ENCODE results near the gene TSC22D3. TPM values are rescaled to one million over a fixed set of nuclear protein-coding genes. Genes with fewer than 3 reads are reported as not detected.
"Not testable (repeated sequence)": the region's sequence is repeated elsewhere in the genome, so short reads cannot be mapped to it uniquely, and the experiment has no call there.

The TSC22D3 gene
- total RNA-seq, 1 donor from 2014 or later = 39.6 TPM

DNA sequence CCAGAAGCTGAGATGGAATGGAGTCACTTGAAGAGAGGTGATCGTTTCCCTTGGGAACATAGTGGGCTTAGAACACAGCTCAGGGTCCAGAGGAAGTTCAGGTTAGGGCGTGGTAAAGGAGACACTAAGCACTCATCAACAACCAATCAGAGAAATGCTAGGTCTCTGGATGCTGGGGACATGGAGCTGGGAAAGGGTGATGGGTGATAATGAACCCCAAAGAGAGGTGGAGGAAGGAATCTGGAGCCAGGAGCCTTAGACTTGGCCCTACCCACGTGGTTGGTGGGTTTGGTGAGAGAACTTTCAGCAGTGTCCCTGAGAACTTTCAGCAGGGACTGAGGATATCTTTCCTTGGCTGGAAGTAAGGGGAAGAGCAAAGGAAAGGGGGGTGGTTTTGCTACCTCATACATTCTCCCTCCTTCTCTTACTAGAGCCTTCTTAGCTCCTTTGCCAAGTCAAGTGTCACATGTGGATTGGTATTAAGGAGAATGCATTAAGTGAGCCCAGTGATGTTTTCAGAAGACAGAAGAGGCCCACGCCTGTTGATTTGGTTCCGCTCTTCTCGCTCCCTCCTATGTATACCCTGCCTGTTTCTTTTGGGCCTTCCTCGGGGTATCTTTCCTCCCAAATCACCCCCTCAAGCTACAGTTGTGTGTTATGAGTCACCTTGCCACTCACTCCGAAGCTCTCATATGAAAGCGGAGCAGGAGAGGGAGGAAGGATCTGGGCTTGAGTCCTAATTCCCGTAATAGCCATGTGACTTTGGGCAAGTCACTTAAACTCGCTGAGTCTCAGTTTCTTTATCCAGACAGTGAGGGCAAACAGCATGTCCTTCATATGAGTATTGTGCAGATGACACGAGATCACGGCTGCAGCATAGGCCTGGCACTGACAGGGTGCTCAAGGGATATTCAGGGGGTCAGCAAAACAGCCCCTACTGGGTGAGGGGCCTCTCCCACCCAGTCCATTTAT lies 63.1 kb downstream of the TSC22D3 start:
- no peak for DNase-seq

GRCh38 chrX:107711521-107712181 lies 63.9 kb downstream of the TSC22D3 start:
- DNase-seq = no peak

GRCh38 chrX:107710617-107711391 lies 64.8 kb downstream of the TSC22D3 start:
- DNase-seq = peak; percentile 7

DNA sequence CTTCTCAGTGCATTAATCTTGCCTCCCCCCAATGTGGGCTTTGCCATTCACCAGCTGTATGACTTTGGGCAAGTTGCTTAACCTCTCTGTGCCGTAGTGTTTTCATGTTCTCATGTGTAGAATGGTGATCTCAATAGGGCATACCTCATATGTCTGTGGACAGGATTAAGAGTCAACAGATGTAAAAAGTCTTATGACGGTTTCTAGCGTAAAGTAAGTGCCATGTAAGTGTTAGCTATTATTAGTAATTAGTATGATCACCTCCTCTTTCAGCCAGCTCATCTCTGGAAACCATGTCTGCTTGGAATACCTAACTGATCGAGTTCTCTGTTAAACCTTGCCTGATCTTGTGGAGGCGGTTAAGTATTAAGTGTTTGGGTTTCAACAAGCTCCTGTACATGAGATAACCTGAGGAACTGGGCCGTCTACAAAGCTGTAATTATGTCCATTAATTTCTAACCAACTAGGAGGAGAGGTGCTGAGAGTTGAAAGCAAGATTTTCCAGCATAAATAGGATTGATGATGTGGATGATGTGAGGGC lies 66.3 kb downstream of the TSC22D3 start:
- DNase-seq = no peak

GRCh38 chrX:107708762-107709161 lies 66.8 kb downstream of the TSC22D3 start:
- DNase-seq = no peak

GRCh38 chrX:107707866-107708265 lies 67.7 kb downstream of the TSC22D3 start:
- DNase-seq = no peak

DNA sequence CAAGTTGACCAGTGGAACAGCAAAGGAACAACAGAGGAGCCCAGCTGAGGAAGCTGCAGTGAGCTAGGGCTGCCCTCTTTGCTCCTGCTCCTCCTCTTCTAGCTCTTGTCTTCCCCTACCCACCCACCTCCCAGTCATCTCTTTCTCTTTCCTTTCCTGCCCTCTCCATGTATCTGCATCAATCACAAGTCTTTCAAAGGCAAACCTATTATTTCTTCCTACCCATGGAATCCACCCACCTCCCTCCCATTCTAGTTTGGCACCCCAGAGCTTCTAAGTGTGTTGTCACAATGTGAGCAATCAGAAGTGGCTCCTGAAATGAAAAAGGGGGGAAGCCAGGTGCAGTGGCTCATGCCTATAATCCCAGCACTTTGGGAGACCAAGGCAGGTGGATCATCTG lies 69.3 kb downstream of the TSC22D3 start:
- no peak for DNase-seq

DNA sequence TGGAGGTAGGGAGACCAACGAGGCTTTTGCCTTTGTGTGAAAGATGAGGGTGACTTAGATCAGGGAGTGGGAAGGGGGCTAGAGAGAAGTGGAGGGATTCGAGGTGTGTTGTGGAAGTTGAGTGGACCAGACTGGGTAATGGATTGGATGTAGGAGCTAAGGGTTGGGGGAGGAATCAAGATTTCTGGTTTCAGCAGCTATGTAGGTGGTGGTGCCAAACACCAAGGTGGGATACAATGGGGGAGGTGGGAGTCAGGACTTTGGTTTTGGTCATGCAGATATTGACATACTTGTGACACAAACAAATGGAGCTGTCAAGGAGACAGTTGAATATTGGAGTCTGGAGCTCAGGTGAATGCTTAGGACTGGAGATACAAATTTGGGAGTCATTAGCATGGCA lies 71.0 kb downstream of the TSC22D3 start:
- DNase-seq = no peak

GRCh38 chrX:107704181-107704580 lies 71.4 kb downstream of the TSC22D3 start:
- no peak for DNase-seq

GRCh38 chrX:107701493-107702121 lies 74.0 kb downstream of the TSC22D3 start:
- no peak for DNase-seq

DNA sequence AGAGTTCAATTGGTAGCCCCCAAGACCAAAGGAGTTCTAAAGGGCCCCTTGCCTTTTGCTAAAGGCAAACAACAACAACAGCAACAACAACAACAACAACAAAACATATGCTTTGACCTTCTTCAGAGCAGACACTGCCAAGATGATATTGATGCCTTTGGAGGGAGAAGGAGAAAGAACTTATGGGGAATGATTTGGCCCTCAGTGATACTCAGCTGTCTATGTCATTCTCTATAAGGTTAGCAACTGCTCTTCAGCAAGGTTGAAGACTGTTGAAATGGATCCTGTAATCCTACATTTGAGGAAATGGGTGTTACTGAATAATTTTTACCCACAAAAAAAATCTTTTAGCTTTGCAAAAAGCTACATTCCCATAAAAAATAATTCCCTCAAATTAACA lies 74.8 kb downstream of the TSC22D3 start:
- no peak for DNase-seq

GRCh38 chrX:107700317-107700774 lies 75.2 kb downstream of the TSC22D3 start:
- no peak for DNase-seq

DNA sequence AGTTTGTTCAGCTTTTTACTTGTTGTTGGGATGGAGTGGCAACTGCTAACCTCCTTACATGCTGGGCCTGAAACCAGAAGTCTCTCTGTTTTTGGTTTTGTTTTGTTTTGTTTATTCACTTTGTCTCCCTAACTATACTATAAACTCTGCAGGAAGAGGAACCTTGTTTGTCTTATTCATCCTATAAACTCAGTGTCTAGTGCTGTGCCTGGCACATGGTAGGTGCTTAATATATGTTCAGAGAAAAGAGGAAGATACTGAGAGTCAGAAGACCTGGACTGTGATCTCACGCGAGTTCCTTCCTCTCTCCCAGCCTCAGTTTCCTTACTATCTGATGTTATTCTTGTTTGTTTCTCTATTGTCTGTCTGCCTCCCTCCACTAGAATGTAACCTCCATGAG lies 76.0 kb downstream of the TSC22D3 start:
- DNase-seq = no peak

- DNase-seq = no peak
Observed at GRCh38 chrX:107691024-107691448, 84.6 kb downstream of the TSC22D3 start.

DNA sequence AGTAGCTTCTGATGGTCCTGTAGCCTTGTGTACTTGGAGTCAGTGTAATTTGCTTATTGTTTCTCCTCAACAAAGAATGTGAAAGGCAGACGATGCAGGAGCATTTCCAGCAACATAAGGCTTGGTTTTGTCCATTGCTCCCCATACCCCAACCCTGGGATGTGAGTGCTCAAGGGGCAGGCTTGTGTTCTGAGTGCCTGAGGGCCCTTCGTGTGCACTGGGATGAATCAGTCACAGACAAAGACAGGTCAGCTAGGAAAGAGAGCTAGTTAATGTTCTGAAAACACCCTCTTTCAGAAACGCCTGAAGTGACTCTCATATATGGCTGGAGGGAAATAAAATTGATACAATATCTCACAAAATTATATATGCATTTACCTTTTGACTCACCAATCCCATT lies 88.1 kb downstream of the TSC22D3 start:
- DNase-seq = no peak

DNA sequence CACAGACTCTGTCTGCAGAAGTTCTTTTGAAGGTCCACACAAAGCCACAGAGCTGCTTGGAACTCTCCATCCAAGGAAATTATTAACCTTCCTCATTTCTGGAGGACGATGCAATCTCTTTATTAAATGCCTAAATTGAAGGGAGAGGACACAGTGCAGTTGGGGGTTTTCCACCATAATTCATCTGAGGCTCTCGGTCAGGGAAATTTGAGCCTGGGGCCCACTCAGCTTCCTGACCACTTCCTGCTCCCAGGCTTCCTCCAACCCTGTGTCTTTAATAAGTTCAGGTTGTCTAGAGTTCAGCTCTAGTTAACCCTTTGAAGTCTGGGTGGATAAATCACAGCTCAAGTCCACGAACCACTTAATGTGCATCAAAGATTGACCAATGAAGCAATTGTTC lies 88.8 kb downstream of the TSC22D3 start:
- no peak for DNase-seq

DNA sequence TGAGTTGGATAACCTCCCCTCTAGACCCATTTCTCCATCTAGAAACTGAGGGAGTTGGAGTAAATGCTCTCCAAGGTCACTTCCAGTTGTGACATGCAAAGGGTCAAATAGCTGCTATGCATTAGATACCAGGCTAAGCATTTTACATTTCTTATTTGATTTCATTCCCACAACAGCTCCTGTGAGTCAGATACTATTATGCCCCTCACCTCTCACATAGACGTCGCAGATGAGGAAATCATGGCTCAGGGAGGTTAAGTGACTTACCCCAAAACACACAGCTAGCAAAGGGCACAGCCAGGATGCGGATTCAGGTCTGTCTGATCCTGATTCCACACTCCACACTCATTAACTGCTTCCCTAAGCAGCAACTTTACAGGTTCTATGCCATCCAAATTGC lies 89.6 kb downstream of the TSC22D3 start:
- no peak for DNase-seq

GRCh38 chrX:107685586-107685985 lies 90.0 kb downstream of the TSC22D3 start:
- DNase-seq = not testable (repeated sequence)

- no peak for DNase-seq
Observed at GRCh38 chrX:107684956-107685385, 90.6 kb downstream of the TSC22D3 start.

DNA sequence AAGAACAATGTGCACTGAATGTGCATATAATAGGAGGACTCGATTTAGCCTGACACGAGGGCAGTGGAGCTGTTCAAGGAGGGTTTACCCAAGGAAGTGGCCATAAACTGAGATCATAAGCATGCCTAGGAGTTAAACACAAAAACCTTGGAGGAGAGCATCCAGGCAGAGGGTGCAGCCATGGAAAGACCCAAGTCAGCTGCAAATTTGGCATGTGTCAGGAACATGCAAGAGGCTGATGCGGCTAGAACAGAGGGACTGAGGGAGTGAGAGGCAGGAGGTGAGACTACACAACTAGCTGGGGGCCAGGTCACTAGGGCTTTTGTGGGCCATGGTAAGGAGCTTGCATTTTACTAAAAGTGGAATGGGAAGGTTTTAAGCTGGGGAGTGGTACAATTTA lies 91.7 kb downstream of the TSC22D3 start:
- DNase-seq = no peak

DNA sequence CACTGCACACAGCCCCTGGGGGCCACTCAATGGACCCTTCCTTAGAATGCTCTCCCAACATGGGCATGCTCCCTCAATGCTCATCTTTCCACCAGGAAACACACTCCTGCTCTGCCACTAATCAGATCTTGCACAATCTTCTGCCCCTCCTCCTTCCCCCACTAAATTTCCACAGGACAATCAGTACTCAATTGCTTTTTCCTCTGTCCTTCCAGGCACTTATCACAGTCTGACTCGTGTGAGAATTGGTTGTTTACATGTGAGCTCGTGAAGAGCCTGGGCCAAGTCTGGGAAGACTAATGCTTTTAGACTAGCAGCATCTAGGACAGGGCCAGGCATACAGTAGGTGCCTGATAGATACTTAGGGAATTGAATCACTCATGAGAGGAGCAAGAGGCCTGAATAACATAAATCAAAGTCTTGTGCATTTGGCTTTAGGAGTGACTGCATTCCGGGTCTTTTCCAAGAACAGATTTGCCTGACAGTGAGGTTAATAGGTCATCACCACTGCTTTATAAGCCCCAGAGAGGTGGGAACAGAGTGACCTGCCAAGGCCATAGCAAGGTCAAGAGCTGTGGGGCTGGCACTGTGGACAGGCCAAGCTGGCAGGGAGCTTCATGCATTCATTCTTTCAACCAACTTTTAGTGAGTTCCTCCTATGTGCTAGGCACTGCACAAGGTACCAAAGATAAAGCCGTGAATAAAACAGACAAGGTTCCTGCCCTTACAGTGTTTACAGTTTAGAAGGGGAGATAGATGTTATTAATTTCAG lies 92.3 kb downstream of the TSC22D3 start:
- DNase-seq = no peak

Data from occipital lobe (tissue), 2 donors.